ENCODE data around the gene BLM.

- no peak for TF ChIP-seq CTCF (IDR thresholded peaks at IDR 0.05)
- no peak for TF ChIP-seq ZFX (IDR thresholded peaks at IDR 0.05; ENCODE audit: borderline replicate concordance)
Observed at GRCh38 chr15:90706394-90707327, 10.5 kb upstream of the BLM start.

Measured in 22Rv1 (cell line).